SHP77 (cell line): ENCODE measurements around the gene FARS2.

Source experiments
- DNase-seq, 2 experiments: peaks; one replicate each; lab custom pipeline; 2025; lab: John Stamatoyannopoulos, UW

The FARS2 gene

DNA sequence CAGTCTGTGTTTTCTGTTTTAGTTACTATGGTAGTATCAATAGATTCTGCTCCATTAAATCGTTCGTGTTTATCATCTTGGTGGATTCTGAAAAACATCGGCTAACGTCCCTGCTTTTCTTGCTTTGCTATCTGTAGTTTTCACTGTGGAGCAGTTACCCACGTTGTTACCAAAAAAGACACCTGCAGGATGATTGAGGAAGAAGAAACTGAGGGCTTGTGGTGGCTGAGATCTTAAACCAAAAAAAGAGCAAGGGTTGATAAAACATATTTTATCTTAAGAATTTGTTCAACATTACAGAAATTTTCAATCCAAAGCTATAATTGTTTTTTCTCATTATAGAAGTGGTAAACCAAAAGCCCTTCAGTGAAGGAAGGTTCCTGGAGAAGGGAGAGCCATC lies 166.3 kb downstream of the FARS2 start:
- DNase-seq, result no peak

GRCh38 chr6:5433324-5433723 lies 172.0 kb downstream of the FARS2 start:
- no peak for DNase-seq

DNA sequence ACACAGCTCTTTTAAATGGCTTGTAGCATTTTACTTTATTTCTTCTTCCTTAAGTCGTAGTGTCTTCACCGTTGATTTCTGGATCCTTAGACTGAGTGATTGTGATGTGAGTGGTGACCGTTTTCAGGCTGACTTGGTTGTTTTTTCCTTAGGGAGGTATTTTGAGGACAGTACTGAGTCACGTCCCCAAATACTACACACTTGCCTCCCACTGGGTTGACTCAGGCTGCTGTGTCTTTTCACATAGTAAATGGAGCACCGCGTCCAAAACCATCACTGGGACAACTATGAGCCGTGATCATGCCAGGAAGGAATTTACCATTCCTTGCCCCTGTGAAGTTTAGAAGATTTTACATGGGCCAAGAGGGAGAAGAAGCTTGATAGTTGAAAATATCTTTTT lies 174.1 kb downstream of the FARS2 start:
- no peak for DNase-seq

- DNase-seq, result no peak
Measured at GRCh38 chr6:5438922-5439584, 177.7 kb downstream of the FARS2 start.

- peak; percentile 47 to 60 for DNase-seq
Measured at GRCh38 chr6:5439749-5440148, 178.4 kb downstream of the FARS2 start.

DNA sequence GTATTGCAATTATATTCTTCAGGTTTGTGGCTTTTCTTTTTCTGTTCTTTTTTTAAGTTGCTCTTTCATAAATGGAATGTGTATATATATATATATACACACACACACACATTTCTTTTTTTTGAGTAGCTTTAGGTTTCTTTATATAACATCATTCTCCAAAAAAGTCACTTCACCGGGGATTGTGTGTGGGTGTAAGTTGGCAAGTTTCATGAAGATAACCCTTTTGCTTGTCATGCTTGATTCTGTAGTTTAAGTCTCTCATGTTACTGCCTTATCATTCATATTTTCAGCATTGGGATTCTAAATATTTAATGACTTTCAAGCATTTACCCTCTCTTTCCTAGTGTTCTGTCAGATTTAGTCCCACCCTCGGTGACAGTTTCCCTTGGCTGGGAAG lies 181.0 kb downstream of the FARS2 start:
- DNase-seq, result no peak

GRCh38 chr6:5442916-5443315 lies 181.6 kb downstream of the FARS2 start:
- DNase-seq, result no peak

- peak in 1 of 2 experiments; percentile 7 for DNase-seq
Measured at GRCh38 chr6:5443491-5443890, 182.2 kb downstream of the FARS2 start.

GRCh38 chr6:5446362-5447075 lies 185.2 kb downstream of the FARS2 start:
- no peak for DNase-seq

- no peak for DNase-seq
Measured at GRCh38 chr6:5447921-5448320, 186.6 kb downstream of the FARS2 start.

DNA sequence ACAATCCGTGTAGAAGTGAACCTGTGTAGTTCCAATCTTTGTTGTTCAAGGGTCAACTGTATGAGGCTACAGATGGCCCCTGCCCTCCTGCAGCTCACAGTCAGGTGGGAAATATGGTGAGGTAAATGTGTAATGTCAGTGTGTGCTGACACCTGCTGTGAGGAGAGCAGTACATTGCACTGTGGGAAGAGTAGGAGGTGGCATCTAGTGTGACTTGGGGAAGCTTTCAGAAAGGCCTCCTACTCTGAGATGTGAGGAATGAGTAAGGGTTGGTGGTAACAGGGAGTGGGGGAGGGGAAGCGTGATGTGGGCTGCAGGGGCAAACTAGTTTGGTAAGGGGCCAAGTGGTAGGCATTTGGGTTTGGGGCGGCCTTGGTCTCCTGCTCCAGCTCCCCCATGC lies 188.8 kb downstream of the FARS2 start:
- no peak for DNase-seq

GRCh38 chr6:5453546-5453945 lies 192.2 kb downstream of the FARS2 start:
- DNase-seq, result peak in 1 of 2 experiments; percentile 10

GRCh38 chr6:5455142-5455541 lies 193.8 kb downstream of the FARS2 start:
- no peak for DNase-seq

DNA sequence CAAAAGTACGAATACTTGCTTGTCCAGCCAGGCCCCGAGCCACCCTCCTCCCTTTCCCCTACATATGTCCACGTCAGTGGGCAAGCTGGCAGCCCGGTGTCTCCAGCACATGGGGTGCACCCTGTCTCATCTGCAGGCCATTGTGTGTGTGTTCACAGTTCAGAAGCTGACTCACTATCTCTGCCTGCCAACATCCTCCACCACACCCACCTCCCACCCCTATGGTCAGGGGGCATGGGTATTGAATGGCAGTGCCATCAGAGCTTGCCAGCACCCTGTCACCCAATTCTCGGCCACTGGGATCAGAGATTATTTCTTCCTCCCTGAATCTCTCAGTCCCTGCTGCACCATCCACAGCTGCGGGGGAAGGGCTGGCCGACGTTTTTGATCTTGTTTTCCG lies 195.7 kb downstream of the FARS2 start:
- DNase-seq, result peak; percentile 25 to 49

- DNase-seq, result peak; percentile 56 to 63
Measured at GRCh38 chr6:5457983-5458683, 196.8 kb downstream of the FARS2 start.

DNA sequence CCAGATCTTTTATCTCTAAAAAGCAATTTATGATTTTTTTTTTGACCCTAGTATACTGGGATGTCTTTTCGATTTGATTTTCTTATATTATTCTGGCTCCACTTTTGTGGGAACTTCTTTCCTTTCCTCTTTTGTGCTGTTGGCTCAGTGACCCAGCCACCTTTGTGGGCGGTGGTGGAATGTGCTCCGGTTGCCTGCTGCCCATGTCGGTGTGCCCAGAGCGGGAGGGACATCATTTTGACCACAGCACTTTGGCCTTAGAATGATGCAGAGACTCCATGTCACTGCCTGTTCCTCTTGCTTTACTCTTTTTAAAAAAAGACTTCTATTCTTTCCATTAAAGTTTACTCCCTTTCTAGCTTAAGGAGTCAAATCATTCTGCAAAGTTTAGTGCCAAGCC lies 198.0 kb downstream of the FARS2 start:
- DNase-seq, result no peak

DNA sequence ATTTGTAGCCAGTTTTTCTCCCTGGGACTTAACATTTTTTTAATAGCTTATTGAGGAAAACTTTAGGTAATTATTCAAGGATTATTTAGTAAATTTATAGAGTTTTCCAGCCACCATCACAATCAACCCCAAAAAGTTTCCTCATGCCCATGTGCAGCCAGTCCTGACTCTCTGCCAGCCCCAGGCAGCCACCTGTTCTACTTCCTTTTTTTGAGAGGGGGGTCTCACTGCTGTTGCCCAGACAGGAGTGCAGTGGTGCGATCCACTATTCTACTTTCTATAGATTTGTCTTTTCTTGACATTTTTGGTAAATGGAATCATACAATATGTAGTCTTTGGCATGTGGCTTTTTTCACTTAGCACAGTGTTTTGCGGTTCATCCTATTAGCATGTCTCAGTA lies 200.1 kb downstream of the FARS2 start:
- no peak for DNase-seq

DNA sequence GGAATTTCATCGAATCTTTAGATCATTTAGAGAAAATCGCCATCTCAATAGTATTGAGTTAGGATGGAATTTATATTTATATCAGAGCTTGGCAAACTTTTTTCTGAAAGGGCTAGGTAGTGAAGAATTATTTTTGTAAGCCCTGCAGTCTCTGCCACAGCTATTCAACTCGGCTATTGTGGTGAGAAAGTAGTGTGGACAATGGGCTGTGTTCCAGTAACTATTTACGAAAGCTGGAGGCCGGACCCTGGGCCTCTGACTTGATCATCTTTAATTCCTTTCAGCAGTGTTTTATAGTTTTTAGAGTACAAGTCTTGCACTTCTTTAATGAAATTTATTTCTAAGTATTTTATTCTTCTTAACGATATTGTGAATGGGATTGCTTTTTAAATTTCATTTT lies 201.5 kb downstream of the FARS2 start:
- no peak for DNase-seq

DNA sequence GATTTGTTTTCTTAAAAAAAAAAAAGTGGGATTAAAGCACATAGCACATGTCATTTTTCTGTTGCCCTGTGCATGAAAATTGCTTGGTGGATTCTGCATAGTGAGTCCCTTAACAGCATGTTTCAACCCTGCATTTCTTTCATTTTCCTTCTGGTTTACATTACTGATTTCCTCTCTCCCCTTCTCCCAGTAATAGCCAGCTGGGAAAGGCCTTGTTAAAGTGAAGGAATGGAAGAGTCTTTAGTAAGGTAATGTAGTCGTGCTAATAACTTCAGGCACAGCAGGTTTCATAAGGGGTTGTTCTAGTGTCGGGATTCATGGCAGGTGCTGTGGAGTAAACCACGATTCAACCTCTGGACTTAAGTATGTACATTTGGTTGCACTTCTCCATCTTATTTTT lies 202.4 kb downstream of the FARS2 start:
- DNase-seq, result peak in 1 of 2 experiments; percentile 32

- peak in 1 of 2 experiments; percentile 43 for DNase-seq
Measured at GRCh38 chr6:5464099-5464885, 203.0 kb downstream of the FARS2 start.

- no peak for DNase-seq
Measured at GRCh38 chr6:5466281-5467136, 205.2 kb downstream of the FARS2 start.
